ENCODE results near the gene IL22RA1. TPM values are rescaled to one million over a fixed set of nuclear protein-coding genes. Genes with fewer than 3 reads are reported as not detected.

IL22RA1 gene
- total RNA-seq, 2 experiments from 2014 or later, result not detected

- H3K9me2 ChIP-seq (ENCODE audit: insufficient read depth, low read length), result no peaks in the 10 kb centered on the region
- CTCF ChIA-PET (ENCODE audit: unreplicated experiment), result interaction anchor here (0.9 kb wide), 1 partner anchor 257 kb away, joined by 3 read pairs; no protein-coding TSS in a partner anchor
- no peak overlapping the region for H3K4me2 ChIP-seq (ENCODE audit: low read length)
- peaks cover 4% of the 10 kb centered on the region; the same call in 1 of the 2 replicates for H3K9me3 ChIP-seq (ENCODE audit: low read length)
- H4K20me1 ChIP-seq (ENCODE audit: insufficient read depth, low read length), result no peaks in the 10 kb centered on the region
- TF ChIP-seq, protein P1, sequence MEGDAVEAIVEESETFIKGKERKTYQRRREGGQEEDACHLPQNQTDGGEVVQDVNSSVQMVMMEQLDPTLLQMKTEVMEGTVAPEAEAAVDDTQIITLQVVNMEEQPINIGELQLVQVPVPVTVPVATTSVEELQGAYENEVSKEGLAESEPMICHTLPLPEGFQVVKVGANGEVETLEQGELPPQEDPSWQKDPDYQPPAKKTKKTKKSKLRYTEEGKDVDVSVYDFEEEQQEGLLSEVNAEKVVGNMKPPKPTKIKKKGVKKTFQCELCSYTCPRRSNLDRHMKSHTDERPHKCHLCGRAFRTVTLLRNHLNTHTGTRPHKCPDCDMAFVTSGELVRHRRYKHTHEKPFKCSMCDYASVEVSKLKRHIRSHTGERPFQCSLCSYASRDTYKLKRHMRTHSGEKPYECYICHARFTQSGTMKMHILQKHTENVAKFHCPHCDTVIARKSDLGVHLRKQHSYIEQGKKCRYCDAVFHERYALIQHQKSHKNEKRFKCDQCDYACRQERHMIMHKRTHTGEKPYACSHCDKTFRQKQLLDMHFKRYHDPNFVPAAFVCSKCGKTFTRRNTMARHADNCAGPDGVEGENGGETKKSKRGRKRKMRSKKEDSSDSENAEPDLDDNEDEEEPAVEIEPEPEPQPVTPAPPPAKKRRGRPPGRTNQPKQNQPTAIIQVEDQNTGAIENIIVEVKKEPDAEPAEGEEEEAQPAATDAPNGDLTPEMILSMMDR (conservative IDR thresholded peaks at IDR 0.05; ENCODE audit: low read length), result no peak
- TF ChIP-seq EZH2phosphoT487 (IDR thresholded peaks at IDR 0.05; ENCODE audit: borderline replicate concordance, low read depth, low read length), result no peak
- no peaks in the 10 kb centered on the region for H3K79me2 ChIP-seq (ENCODE audit: insufficient read depth, low read depth, low read length)
- no peak for DNase-seq (ENCODE audit: low spot score)
- intact Hi-C loops (cut with micrococcal nuclease; ENCODE audit: unreplicated experiment), result no loop called here
- H3K4me1 ChIP-seq (ENCODE audit: insufficient read depth, low read length, poor library complexity, severe bottlenecking), result no peaks in the 10 kb centered on the region
- no TSS peak for BruUV-seq (replicated peaks)
- H3K36me3 ChIP-seq (ENCODE audit: insufficient read depth, low read length), result no peaks in the 10 kb centered on the region
- H3K4me3 ChIP-seq (ENCODE audit: low read depth, low read length, poor library complexity, severe bottlenecking), result no peak overlapping the region
- H3K27ac ChIP-seq (ENCODE audit: low read depth, low read length, poor library complexity, severe bottlenecking), result no peak overlapping the region
- no peak overlapping the region for H2AFZ ChIP-seq (ENCODE audit: low read length)
- POLR2A ChIA-PET, result no interaction called here
These were observed 8.6 kb downstream of the IL22RA1 start for GRCh38 chr1:24134376-24134775.

- H3K4me1 ChIP-seq (ENCODE audit: insufficient read depth, low read length, poor library complexity, severe bottlenecking), result no peaks in the 10 kb centered on the region
- BruUV-seq (replicated peaks), result no TSS peak
- no peak overlapping the region for H2AFZ ChIP-seq (ENCODE audit: low read length)
- H3K9me2 ChIP-seq (ENCODE audit: insufficient read depth, low read length), result no peaks in the 10 kb centered on the region
- H4K20me1 ChIP-seq (ENCODE audit: insufficient read depth, low read length), result no peaks in the 10 kb centered on the region
- H3K27ac ChIP-seq (ENCODE audit: low read depth, low read length, poor library complexity, severe bottlenecking), result no peak overlapping the region
- ChIA-PET POLR2A (no interaction called here), CTCF (ENCODE audit: unreplicated experiment) (no interaction called here)
- no peaks in the 10 kb centered on the region for H3K79me2 ChIP-seq (ENCODE audit: insufficient read depth, low read depth, low read length)
- intact Hi-C loops (cut with micrococcal nuclease; ENCODE audit: unreplicated experiment), result no loop called here
- no peak overlapping the region for H3K4me3 ChIP-seq (ENCODE audit: low read depth, low read length, poor library complexity, severe bottlenecking)
- no peak overlapping the region for H3K4me2 ChIP-seq (ENCODE audit: low read length)
- TF ChIP-seq EZH2phosphoT487 (IDR thresholded peaks at IDR 0.05; ENCODE audit: borderline replicate concordance, low read depth, low read length), result no peak
- TF ChIP-seq, protein P1 (conservative IDR thresholded peaks at IDR 0.05; ENCODE audit: low read length), result no peak
- no peak for DNase-seq (ENCODE audit: low spot score)
- H3K36me3 ChIP-seq (ENCODE audit: insufficient read depth, low read length), result no peaks in the 10 kb centered on the region
- H3K9me3 ChIP-seq (ENCODE audit: low read length), result peaks cover 4% of the 10 kb centered on the region; the same call in 1 of the 2 replicates
These were observed 9.1 kb downstream of the IL22RA1 start for GRCh38 chr1:24133819-24134218.

GRCh38 chr1:24130385-24130784, 12.6 kb downstream of the IL22RA1 start:
- H3K79me2 ChIP-seq (ENCODE audit: insufficient read depth, low read depth, low read length), result no peaks in the 10 kb centered on the region
- H3K4me2 ChIP-seq (ENCODE audit: low read length), result no peak overlapping the region
- POLR2A ChIA-PET, result interaction anchor here (0.8 kb wide), 1 partner anchor 9 kb away, joined by 3 read pairs; no protein-coding TSS in a partner anchor
- no peak for DNase-seq (ENCODE audit: low spot score)
- H3K4me1 ChIP-seq (ENCODE audit: insufficient read depth, low read length, poor library complexity, severe bottlenecking), result no peaks in the 10 kb centered on the region
- peaks cover 4% of the 10 kb centered on the region; the same call in 1 of the 2 replicates for H3K9me3 ChIP-seq (ENCODE audit: low read length)
- H2AFZ ChIP-seq (ENCODE audit: low read length), result no peak overlapping the region
- no peaks in the 10 kb centered on the region for H3K36me3 ChIP-seq (ENCODE audit: insufficient read depth, low read length)
- H4K20me1 ChIP-seq (ENCODE audit: insufficient read depth, low read length), result no peaks in the 10 kb centered on the region
- H3K4me3 ChIP-seq (ENCODE audit: low read depth, low read length, poor library complexity, severe bottlenecking), result no peak overlapping the region
- intact Hi-C loops (cut with micrococcal nuclease; ENCODE audit: unreplicated experiment), result no loop called here
- no peaks in the 10 kb centered on the region for H3K9me2 ChIP-seq (ENCODE audit: insufficient read depth, low read length)
- CTCF ChIA-PET (ENCODE audit: unreplicated experiment), result no interaction called here
- no peak overlapping the region for H3K27ac ChIP-seq (ENCODE audit: low read depth, low read length, poor library complexity, severe bottlenecking)
- TF ChIP-seq EZH2phosphoT487 (IDR thresholded peaks at IDR 0.05; ENCODE audit: borderline replicate concordance, low read depth, low read length), result no peak
- TF ChIP-seq, protein P1 (conservative IDR thresholded peaks at IDR 0.05; ENCODE audit: low read length), result no peak
- no TSS peak for BruUV-seq (replicated peaks)
